Muscle of arm (tissue), 14 donors: ENCODE measurements around the gene PGGHG. TPM values are rescaled to one million over a fixed set of nuclear protein-coding genes. Genes with fewer than 3 reads are reported as not detected.

Source experiments
- DNase-seq: peaks from one replicate; pipeline ENCODE4 v3.0.0-alpha.2; 2013
- long read RNA-seq, 11 donors: transcript quantifications; one replicate each; lab custom pipeline, GENCODE V29; 2026
- polyA plus RNA-seq, 12 donors: library from polyadenylated mRNA; unstranded; fragments of 120-200 nt; gene quantifications; one replicate each; pipeline ENCODE4 v1.2.1, GENCODE V29; 2013; ENCODE audit not compliant: insufficient read length in 12 of 12

Gene PGGHG
- 10 to 100 TPM in 5 of 12 donors, 1 to 10 TPM in 6, not detected in 1; 5.6 to 14.9 (median 9.0) TPM for polyA plus RNA-seq
- long read RNA-seq, donor 1, result 0 reads
- long read RNA-seq, donor 2, partial matches to known transcripts, result 0 of 1 reads
- long read RNA-seq, donor 2, other reads (novel, unspliced or antisense), result 0 of 1 reads
- long read RNA-seq, donor 3, result 0 reads
- long read RNA-seq, donor 4, result 0 reads
- long read RNA-seq, donor 5, result 0 reads
- long read RNA-seq, donor 6, result 0 reads
- long read RNA-seq, donor 7, result 0 reads
- long read RNA-seq, donor 8, result 0 reads
- long read RNA-seq, donor 9, result 0 reads
- long read RNA-seq, donor 10, result 0 reads
- long read RNA-seq, donor 11, partial matches to known transcripts, result 0 of 1 reads
- long read RNA-seq, donor 11, other reads (novel, unspliced or antisense), result 0 of 1 reads

DNA sequence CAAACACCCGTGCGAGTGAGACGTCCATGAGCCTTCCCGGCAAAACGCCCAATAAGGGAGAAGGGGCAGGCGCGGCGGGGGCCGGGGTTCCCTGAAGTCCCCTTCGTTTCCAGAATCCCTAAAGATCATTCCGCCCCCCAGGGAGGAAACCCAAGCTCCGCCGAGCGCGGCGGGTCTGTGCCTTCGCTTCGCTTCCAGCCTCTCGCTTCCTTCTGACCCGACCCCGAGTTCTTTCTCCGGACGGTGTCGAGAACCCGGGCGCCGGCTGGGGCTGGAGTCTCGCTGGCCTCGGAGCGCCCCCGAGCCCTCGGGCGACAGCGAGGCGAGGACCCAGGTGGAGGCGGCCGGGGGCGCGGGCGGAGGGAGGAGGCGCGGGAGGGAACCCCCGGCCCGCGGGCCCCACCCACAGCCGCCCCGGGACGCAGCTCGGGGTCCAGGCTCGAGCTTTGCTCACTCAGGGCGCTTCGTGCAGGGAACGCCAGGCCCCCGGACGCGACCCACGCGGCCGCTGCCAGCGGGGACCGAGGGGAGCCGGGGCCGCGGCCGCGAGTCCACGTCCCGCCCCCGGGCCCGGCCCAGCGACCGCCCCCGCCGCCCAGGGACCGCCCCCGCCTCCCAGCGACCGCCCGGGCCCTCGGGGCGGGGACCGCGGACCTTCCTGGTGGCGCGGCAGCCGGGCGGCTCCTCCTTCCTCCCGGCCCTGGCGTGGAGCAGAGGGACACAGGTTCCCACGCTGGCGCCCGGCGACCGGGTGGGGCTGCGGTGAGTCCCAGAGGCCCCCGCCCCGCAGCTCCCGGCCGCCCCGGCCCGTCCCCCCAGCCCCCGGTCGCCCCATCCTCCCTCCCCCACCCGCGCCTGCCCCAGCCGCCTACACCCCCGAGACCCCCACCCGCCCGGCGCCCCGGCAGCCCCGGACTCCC is at the start of gene PGGHG:
TSS of gene PGGHG (plus strand) at position 649 of the 920 bp plus-strand sequence. CDS start 691 bp downstream, outside the sequence.
- DNase-seq, result no peak

DNA sequence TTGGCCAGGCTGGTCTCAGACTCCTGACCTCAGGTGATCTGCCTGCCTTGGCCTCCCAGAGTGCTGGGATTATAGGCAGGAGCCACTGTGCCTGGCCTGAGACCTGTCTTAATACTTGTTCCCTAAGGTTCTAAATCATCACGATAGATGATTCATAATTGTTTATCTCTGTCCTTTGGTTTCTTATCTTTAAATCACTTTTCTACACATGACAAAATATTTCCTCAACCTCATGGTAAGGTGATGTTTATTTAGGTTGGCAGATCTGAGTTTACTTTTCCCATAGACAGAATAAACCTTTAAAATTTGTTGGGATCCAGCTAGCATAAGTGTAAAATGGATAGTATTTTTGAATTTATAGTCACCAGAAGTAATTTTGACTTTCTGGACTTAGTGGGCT is 48.6 kb upstream of the PGGHG start:
- DNase-seq, result no peak

DNA sequence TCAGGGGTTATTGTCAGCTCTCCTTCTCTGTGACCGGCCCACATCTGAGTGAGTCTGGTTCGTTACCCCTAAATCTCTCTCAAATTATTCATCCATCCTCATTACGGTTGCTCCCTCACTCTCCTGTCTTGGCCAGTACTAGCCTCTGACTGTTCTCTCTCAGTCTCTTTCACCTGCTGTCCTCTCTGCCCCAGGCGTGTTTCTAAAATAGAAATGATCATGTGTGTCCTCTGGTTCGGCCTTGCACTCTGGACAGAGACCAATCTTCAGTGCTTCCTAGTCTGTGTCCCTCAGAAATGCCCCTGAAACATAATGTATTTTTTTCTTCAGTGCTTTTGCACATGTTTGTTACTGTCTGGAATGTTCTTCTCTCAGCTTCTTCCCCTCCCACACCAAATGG is 47.3 kb upstream of the PGGHG start:
- DNase-seq, result no peak

DNA sequence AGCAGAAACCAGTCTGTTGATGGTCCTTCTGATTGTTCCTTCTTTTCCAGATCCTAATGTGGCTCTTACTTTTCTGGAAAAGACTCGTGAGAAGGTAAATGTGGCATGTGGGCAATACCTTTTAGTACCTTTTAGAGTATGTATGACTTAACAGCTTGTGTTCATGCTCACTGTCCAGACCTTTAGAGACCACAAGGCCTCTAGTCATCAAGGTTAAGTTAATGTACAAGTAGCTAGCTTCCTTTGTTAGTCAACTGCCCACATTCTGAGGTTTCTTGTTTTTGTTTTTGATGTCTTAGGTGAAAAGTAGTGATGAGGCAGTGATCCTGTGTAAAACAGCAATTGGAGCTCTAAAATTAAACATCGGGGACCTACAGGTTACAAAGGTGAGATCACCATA is 44.5 kb upstream of the PGGHG start:
- no peak for DNase-seq

DNA sequence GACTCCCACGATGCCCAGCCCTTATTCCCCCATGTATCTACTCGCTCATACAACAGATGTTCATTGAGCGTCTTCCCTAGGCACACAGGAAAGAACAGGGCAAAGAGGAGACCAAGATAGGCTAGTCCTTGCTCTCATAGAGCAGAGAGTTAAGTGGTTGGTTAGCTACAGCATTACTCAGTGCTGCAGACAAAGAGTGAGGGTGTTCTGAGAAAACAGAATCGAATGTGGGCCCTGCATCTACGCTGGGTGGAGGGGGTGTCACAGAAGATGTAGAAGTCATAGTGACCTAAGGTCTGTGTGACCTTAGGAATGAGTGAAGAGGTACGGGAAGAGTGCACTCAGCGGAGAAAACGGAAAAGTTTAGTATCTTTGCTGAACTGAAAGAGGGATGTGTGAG is 39.9 kb upstream of the PGGHG start:
- DNase-seq, result no peak

DNA sequence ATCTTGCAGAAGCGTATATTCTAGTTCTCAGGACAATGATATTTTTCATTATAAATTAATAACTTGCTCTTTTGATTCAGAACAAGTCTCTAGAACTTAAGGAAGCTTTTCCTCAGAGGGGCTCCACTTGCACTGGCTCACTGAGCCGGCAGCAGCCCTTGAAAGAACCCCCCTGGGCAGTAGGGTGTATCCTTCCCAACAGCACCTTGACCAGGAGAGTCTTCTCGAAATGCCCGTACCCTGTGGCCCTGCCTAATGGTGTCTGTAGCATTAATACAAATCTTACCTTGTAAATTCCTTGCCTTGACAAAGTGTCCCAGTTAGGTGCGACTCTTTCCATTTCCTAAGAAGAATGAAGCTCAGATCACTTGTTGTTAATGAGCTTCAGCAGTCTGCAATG is 38.7 kb upstream of the PGGHG start:
- DNase-seq, result no peak

DNA sequence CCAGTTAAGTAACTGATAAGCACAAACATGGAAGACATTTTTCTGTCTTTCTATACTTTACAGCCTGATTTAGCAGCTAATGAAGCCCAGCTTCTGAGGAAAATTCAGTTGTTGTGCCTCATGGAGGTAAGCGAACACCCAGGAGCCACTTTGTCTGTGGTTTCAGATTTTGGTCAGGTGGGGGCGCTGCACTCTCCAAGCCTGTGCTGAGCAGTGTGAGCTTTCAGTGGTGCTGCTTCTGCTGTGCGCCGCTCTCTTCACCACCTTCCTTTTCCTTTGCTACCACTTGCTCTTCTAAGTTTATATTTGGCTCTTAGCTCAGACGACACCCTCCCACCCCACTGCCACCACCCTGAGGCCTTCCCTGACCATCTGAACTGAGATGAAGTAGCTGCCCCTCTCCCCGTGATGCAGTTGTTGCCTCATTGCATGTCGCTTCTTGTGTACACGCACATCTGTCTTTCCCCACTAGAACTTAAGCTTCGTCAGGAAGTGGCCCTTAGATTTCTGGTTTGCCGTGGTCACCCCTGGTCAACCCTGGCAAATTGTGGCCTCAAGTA is 38.1 kb upstream of the PGGHG start:
- DNase-seq, result peak; percentile 20

DNA sequence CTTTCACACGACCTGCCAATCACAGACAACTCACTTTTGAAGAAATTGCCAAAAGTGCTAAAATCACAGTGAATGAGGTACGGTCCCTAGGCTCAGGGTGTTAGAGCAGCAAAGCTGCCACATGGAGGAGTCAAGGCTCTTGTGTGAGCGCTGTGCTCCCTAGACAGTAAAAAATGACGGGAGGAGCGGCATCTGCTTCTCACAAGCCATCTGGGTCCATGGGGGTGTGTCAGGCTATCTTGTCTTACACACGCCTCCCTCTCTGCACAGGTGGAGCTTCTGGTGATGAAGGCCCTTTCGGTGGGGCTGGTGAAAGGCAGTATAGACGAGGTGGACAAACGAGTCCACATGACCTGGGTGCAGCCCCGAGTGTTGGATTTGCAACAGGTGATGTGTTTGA is 37.4 kb upstream of the PGGHG start:
- no peak for DNase-seq

DNA sequence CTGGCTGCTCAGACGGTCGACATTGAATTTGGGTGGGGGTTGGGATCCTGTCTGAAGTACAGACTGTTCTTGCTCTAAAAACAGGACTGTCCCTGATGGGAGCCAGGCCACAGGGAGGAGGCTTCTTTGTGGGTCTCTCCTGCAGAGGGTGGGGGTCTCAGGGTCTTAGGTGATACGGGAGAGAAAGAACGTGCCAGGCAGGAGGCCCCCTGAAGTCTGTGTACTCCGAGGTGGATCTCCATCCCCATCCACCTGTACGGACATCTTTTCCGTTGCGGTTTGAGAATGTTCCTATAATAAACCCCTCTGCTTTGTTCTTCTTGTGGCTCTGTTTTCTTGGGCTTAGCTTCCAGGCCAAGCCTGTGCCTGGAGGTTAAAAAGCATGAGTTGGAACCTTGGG is 36.3 kb upstream of the PGGHG start:
- no peak for DNase-seq

DNA sequence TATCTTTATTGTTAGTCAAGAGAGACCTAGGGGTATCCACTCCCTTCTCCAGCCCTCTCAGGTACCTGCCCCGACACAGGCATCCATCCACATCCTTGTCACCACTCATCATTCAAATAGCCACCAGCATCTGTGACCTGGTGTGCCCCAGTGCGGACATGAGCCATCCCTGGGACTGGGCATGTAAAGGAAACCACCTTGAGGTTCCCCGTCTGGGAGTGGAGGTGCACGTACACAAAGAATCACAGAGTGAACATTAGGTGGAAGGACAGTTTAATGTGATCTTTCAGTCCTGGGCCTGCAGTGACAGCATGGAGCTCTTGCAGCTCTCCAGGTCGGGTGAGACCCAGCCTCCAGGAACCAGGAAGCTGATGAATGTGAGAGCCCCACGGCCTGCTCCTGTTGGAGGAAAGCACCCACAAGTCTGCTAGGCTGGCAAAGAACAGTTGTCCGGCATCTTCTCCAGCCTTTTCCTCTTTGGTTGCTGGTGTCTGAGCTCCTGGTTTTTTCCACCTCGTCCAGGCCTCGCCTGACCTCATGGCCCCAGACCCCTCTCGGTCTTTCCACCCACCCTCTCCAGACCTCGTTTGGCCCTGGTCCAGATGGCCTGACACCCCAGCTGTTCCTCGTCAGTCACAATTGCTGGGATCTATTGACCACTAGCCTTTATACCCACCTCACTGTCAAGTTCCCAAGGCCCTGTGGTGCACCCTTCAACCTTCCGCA is 35.6 kb upstream of the PGGHG start:
- DNase-seq, result no peak

DNA sequence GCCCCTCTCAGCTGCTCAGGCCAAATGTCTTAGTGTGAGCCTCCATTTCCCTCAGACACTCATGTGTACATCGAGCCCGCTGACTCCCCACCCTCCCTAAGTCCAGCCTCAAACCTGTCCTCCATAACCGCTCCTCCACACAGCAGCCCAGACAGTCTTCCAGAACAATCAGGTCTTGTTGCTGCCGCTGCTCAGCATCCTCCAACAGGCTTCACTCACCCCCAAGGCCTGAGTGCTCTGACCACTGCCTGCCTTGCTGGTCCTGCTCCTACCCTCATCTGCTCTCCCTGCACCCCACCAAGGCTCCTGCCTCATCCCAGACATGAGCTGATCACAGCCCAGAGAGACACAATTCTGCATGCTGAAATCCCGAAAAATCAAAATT is 35.0 kb upstream of the PGGHG start:
- no peak for DNase-seq

DNA sequence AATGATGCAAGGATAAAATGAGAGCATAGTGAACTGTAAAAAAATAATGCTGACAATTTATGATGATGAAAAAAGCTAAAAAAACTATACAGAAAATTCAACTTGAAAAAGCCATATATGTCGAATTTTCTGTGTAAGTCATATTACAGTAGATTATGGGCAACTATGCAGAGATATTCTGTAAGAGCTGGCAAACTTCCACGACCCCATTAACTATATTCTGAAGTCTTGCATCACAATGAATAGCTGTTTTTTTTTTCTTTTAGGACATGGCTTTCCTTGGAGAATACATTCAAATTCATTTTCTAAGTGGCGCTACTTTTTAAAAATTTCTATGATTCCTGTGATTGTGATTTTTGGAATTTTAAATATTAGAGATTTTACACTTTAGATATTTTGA is 33.8 kb upstream of the PGGHG start:
- no peak for DNase-seq

DNA sequence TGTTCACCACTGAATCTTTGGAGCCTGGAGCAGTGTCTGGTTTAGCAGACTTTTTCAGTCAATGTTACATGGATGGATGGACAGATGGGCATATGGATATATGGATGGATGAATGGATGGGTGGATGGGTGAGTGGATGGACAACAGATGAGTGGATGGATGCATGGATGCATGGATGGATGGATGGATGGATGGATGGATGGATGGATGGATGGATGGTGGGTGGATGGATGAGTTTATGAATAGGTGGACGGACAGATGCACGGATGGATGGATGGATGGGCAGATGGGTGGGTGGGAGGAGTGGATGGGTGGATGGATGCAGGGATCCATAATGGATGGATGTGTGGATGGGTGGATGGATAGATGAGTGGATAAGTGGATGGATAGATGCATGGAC is 33.1 kb upstream of the PGGHG start:
- DNase-seq, result no peak

DNA sequence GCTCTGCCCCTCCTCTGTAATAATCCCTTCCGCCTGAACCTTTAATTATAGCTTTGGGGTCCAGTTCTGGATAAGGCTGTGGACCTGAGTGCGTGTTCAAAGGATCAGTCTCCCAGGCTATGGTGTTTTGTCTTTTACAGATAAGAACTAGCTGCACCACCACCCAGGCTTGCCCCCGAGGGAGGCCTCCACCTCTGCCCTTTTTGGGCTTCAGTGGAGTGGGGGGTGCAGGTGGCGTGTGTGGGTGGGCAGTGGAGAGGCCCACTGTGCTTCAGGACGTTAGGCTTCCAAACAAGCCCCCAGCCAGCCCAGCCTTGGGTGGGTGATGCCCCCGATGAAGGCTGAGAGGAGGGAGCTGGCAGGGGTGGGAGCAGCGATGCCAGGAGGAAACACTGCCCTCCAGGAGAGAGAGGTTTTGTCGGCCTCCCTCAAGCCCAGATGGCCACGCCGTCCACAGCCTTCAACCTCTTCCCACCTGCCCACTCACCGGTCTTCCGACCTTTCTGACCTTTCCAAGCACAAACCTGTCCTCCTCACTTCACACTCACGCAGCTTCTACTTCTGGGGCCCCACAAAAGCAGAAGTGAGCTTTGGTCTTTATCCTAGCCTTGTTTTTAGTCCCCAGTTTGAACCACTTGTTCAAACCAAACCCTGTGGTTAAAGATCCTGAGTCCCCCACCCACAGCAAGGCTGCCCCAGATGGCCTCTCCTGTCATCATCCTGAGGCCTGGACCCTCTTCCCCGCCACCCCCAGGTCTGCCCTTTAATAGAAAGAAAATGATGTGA is 31.8 kb upstream of the PGGHG start:
- no peak for DNase-seq

DNA sequence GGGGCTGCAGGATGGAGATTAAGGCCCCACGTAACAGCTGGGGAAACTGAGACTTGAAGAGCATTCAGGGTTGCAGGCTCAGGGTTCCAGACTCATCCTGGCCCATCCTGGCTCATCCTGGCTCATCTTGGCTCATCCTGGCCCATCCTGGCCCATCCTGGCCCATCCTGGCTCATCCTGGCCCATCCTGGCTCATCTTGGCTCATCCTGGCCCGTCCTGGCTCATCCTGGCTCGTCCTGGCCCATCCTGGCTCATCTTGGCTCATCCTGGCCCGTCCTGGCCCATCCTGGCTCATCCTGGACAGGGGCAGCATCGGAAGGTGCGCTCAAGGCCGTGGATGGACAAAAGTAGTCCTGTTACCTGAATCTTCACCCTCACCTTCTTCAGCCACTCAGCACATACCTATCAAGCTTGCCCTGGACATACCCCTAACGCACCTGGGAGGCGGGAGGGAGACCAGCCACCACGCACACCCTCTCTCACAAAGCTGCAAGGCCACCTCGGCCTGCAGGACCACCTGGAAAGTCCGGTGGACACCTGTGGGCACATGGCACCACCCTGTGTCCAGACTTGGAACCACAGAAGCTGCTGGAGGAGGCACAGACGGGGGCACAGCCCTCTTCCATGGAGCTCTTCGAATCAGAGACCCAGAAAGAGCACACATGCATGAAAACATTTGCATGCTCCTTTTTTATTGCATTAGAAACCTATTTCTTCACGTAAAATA is 31.0 kb upstream of the PGGHG start:
- DNase-seq, result no peak

DNA sequence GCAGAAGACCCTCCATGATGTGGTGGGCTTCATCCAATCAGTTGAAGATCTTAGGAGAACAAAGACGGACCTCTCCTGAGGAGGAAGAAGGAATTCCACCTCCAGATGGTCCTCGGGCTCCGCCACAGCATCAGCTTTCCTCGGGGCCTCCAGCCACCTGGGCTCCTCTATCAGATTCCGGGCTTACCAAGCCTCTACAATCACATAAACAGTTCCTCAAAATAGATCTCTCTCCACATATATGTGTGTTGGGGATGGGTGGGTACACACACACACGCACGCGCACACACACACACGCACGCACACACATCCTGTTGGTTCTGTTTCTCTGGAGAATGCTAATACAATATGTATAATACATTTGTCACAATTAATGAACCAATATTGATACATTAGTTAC is 29.5 kb upstream of the PGGHG start:
- DNase-seq, result no peak

DNA sequence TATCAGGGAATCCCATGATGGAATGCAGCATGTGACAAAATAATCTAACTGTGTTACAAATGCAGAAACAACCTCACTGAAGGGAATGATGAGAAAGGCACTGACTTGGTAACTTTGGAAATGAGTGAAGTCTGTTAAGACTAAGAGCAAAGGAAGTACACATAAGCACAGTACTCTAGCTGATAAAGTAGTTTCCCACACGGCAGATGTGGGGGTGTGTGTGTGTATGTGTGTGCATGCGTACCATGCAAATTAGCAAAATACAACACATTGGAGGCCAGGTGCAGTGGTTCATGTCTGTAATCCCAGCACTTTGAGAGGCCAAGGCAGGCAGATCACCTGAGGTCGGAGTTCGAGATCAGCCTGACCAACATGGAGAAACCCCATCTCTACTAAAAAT is 27.3 kb upstream of the PGGHG start:
- DNase-seq, result no peak

DNA sequence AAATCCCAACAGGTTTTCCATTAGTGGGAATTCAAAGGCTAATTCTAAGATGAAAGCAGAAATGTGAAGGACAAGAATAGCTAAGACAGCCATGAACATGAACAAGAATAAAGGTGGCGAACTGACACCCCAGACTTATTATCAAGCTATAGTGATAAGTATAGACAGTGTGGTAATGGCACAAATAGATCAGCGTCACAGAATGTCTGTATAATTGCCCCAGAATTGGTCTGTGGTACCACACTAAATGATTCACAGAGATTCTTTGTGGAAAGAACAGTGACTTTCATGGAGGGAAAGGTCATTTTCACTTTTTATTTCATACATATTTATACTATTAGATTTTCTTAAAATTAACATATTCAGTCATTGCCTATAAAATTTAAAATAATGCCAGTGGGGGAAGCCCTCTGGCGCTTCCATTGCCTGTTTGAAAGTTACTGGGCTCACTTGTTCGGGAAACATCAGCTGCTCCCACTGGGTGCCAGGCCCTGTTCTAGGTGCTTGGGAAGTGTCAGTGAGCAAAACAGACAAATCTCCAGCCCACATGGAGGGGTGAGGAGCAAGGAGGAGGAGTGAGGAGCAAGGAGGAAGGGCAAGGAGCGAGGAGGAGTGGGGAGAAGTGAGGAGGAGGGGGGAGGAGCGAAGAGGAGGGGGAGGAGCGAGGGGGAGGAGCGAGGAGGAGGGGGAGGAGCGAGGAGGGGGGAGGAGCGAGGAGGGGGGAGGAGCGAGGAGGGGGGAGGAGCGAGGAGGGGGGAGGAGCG is 22.1 kb upstream of the PGGHG start:
- no peak for DNase-seq

DNA sequence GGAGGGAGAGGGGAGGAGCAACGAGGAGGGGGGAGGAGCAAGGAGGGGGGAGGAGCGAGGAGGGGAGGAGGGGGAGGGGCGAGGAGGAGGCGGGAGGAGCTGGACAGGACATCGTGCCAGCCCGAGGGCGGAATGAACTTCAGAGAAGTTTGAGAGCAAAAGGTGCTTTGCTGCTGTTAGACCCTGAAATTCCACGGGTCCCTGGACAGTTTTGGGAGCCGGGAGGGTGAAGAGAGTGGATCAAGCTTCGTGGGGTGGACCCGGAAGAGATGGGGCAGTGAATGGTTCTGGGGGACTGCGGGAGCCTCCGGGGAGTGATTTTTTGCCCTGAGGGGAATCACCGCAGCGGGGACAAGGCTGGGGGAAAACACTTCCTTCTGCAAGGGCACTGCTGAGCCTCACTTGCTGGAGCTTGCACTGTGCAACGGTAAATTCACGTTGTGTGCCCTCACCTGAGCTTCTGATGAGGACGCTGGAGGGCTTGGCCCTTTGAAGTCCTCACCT is 21.4 kb upstream of the PGGHG start:
- no peak for DNase-seq
